Measurements from ENCODE around the gene STAT2. TPM values are rescaled to one million over a fixed set of nuclear protein-coding genes. Genes with fewer than 3 reads are reported as not detected.

Gene STAT2
- total and polyA plus RNA-seq, 2 of the 4 experiments (the other 2 are of a cell fraction): 99.3 to 182 TPM

GRCh38 chr12:56350662-56351061, 9.2 kb downstream of the STAT2 start:
- Histone ChIP-seq H3K4me1 (ENCODE audit: control insufficient read depth, insufficient read depth, low read length) (no peaks in the 10 kb centered on the region), H3K18ac (ENCODE audit: low read depth, low read length) (no peak overlapping the region), H3K56ac (ENCODE audit: extremely low read depth, insufficient read depth, low read length) (no peak overlapping the region), H3K9me1 (ENCODE audit: insufficient read depth, low read length) (no peaks in the 10 kb centered on the region), H4K20me1 (ENCODE audit: insufficient read depth, low read length) (peaks cover 5% of the 10 kb centered on the region; the same call in 1 of the 2 replicates), H3K14ac (replicated peaks; ENCODE audit: low read depth, low read length) (no peak overlapping the region), H3K9me3 (ENCODE audit: control insufficient read depth, insufficient read depth, low read length) (no peaks in the 10 kb centered on the region), H3K4me2 (ENCODE audit: low read depth, low read length) (no peak overlapping the region), H4K91ac (ENCODE audit: insufficient read depth, low read depth, low read length) (no peak overlapping the region), H2BK20ac (ENCODE audit: low read depth, low read length) (no peak overlapping the region), H2BK120ac (ENCODE audit: low read depth, low read length) (no peak overlapping the region), H3K79me1 (ENCODE audit: low read depth in 1 of 2, low read length in 2 of 2) (peaks cover 3 to 22% of the 10 kb centered on the region in 2 experiments; a peak in 3 of 4 replicates), H3K4ac (ENCODE audit: low read depth, low read length) (no peak overlapping the region), H3K4me3 (ENCODE audit: insufficient read depth, low read depth, low read length) (no peak overlapping the region), H3K23ac (ENCODE audit: low read depth, low read length) (no peak overlapping the region), H4K8ac (ENCODE audit: low read depth in 2 of 2, low read length in 2 of 2) (no peak overlapping the region), H2AK5ac (ENCODE audit: low read depth, low read length) (no peak overlapping the region), H3K27ac (ENCODE audit: insufficient read depth, low read length) (no peak overlapping the region), H3K36me3 (ENCODE audit: control insufficient read depth, insufficient read depth, low read length) (peaks cover 79% of the 10 kb centered on the region), H3K9ac (ENCODE audit: low read depth, low read length) (no peak overlapping the region), H2AK9ac (replicated peaks; ENCODE audit: low read depth, low read length, poor library complexity) (no peak overlapping the region), H4K5ac (ENCODE audit: low read depth, low read length) (no peak overlapping the region), H2BK5ac (ENCODE audit: low read depth, low read length, poor library complexity, severe bottlenecking) (no peak overlapping the region), H2AFZ (replicated peaks; ENCODE audit: low read length, poor library complexity) (no peak overlapping the region), H3K27me3 (ENCODE audit: control insufficient read depth, insufficient read depth, low read length) (no peaks in the 10 kb centered on the region), H2BK15ac (ENCODE audit: low read depth, low read length) (no peak overlapping the region)
- BruUV-seq (replicated peaks): no TSS peak
- ATAC-seq (ENCODE audit: low read depth): no peak
- dilution Hi-C loops (cut with HindIII; ENCODE audit: low sequenced_read_pairs, unreplicated experiment): no loop called here
- WGBS, 2 experiments (ENCODE audit: extremely low coverage in 2 of 2, insufficient read length in 1 of 2): 100% methylated on average over 1 of the region's 2 CpGs; no CpG with 5 or more reads in 1 of the 2 experiments
- TF ChIP-seq RFX5 (IDR thresholded peaks at IDR 0.05; ENCODE audit: low read depth, low read length) (no peak), SMC3 (IDR thresholded peaks at IDR 0.05; ENCODE audit: low read depth, low read length) (no peak), USF2 (IDR thresholded peaks at IDR 0.05; ENCODE audit: low read depth, low read length) (no peak), BHLHE40 (IDR thresholded peaks at IDR 0.05; ENCODE audit: low read depth, low read length) (no peak), ELK1 (IDR thresholded peaks at IDR 0.05; ENCODE audit: borderline replicate concordance, low read depth, low read length) (no peak), FOS (IDR thresholded peaks at IDR 0.05; ENCODE audit: low read depth, low read length) (no peak), MAFK (IDR thresholded peaks at IDR 0.05; ENCODE audit: low read depth, low read length) (no peak), NFE2L2 (IDR thresholded peaks at IDR 0.05; ENCODE audit: low read depth, low read length) (no peak)
- DNase-seq: no peak
- ChIA-PET POLR2A (ENCODE audit: unreplicated experiment) (no interaction called here), CTCF (no interaction called here)
- intact Hi-C loops (cut with micrococcal nuclease): no loop called here
- in situ Hi-C loops (cut with MboI; ENCODE audit: low sequenced_read_pairs): loop anchor here (10.0 kb wide), 1 partner anchor 114 kb away; the partner anchor contains the start of gene SPRYD4

All from IMR-90 (cell line).